Activated naive CD8-positive, alpha-beta T cell treated with anti-CD3 and anti-CD28 coated beads for 36 hours (primary cell): ENCODE measurements around the gene SPCS1. TPM values are rescaled to one million over a fixed set of nuclear protein-coding genes. Genes with fewer than 3 reads are reported as not detected.

Experiments used
- DNase-seq: peaks from one replicate; pipeline ENCODE4 v3.0.0; 2021
- H3K27ac Mint-ChIP-seq: one replicate; pipeline ENCODE4 v1.8.0; 2022; ENCODE audit warnings: mild to moderate bottlenecking, moderate library complexity, mixed read lengths
- H3K27me3 Mint-ChIP-seq: one replicate; pipeline ENCODE4 v1.8.0; 2022; ENCODE audit warnings: mild to moderate bottlenecking, mixed read lengths
- H3K36me3 Mint-ChIP-seq: one replicate; pipeline ENCODE4 v1.8.0; 2021; ENCODE audit warnings: mild to moderate bottlenecking, mixed read lengths
- H3K4me1 Mint-ChIP-seq: one replicate; pipeline ENCODE4 v1.8.0; 2021; ENCODE audit warnings: mixed read lengths
- H3K4me3 Mint-ChIP-seq: one replicate; pipeline ENCODE4 v1.8.0; 2022; ENCODE audit warnings: mild to moderate bottlenecking, moderate library complexity, mixed read lengths
- H3K9me3 Mint-ChIP-seq: one replicate; pipeline ENCODE4 v1.8.0; 2022; ENCODE audit warnings: mixed read lengths
- total RNA-seq, 2 experiments: library from RNA; stranded (reverse); gene quantifications; one replicate each; pipeline ENCODE4 v1.2.3, GENCODE V29; 2021

The SPCS1 gene
- total RNA-seq, 2 experiments from 2014 or later = 129 to 137 TPM

DNA sequence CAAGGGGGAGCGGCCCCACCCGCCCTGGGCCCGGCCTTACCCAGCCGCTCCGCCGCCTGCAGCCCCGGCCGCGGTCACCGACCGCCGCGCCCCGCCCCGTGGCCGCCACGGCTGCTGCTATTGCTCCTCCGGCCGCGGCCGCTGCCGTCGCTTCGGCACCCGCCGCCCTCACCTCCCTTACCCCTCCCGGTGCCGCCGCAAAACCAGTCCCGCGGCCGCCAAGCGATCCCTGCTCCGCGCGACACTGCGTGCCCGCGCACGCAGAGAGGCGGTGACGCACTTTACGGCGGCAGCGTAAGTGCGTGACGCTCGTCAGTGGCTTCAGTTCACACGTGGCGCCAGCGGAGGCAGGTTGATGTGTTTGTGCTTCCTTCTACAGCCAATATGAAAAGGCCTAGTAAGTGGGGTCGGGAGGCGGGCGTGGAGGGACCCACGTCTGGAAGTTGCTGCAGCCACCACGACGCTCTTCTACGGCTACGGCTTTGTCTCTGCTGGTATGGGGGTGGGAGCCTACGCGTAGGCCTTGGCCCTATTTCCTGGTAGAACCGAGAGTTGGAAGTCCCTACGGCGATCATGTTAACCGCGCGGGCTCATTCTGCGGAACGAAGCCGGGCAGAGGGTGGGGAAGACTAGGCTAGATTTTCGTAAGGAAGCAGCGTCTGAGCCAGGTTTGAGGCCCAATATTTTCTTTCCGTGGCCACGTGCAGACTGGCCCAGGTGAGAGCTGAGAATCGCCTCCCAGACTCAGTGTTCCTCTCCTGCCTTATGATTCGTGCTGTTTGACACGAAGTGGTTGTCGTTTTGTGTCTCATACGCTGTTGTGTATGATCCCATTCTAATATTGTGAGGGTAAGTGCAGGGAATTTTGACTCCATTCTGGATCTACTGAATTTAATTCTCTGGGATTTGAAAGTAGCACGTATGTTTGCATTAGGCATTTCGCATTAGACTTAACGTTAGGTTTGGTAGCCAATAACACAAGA is 19.9 kb upstream of the SPCS1 start, which contains the start of the genes GNL3 and PBRM1:
Gene GNL3 (plus strand): TSS at position 324 of the 983 bp plus-strand sequence. CDS start 61 bp downstream, at position 385.
Gene PBRM1 (minus strand): TSS at position 205 of the 983 bp plus-strand sequence.
- peak within 1 kb of the TSS; percentile 94 for H3K4me3 Mint-ChIP-seq
- peaks cover 63% of the 10 kb centered on the region for H3K36me3 Mint-ChIP-seq
- peak within 1 kb of the TSS; percentile 95 for H3K27ac Mint-ChIP-seq
- H3K27me3 Mint-ChIP-seq = no peaks in the 10 kb centered on the region
- H3K4me1 Mint-ChIP-seq = peaks cover 69% of the 10 kb centered on the region
- DNase-seq = peak; percentile 96
- no peaks in the 10 kb centered on the region for H3K9me3 Mint-ChIP-seq

DNA sequence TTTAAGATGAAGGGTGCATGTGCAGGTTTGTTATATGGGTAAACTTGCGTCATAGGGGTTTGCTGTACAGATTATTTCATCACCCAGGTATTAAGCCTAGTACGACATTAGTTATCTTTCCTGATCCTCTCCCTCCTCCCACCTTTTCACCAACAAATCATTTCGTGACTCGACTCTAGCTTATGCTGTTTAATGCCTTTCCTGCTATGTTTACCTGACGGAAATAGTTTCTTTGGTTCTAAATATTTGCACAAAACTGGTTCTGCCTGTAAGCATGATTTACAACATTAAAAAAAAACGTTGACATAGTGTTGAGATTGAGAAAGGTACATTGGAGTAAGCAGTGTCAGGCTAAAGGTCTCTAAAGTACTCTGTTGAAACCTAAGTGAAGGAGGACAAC is 17.6 kb upstream of the SPCS1 start:
- Mint-ChIP-seq H3K4me3 (peak overlapping the region; percentile 93), H3K9me3 (no peaks in the 10 kb centered on the region), H3K27ac (peak overlapping the region; percentile 93), H3K4me1 (peaks cover 63% of the 10 kb centered on the region), H3K27me3 (no peaks in the 10 kb centered on the region), H3K36me3 (peaks cover 68% of the 10 kb centered on the region)
- DNase-seq = no peak

DNA sequence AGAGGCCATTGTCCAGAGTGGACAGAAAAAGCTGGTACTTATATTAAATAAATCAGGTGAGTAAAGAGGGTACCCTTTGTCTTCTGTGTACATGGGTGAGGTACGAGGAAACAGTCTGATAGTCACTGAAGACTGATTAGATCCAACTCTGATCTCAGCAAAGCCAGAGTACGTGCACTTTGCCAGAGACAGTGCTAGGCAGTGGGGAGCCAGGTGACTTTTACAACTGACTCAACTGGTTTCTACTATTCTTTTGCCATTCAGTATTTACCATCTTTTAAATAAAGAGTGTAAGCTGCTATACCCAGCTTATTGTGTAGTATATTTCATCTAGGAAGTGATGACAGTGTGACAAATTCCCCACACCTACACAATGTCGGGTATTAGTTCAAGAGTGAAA is 16.8 kb upstream of the SPCS1 start:
- H3K4me3 Mint-ChIP-seq = peak overlapping the region; percentile 93
- H3K27ac Mint-ChIP-seq = peak overlapping the region; percentile 93
- H3K9me3 Mint-ChIP-seq = no peaks in the 10 kb centered on the region
- H3K36me3 Mint-ChIP-seq = peaks cover 76% of the 10 kb centered on the region
- no peak for DNase-seq
- peaks cover 58% of the 10 kb centered on the region for H3K4me1 Mint-ChIP-seq
- H3K27me3 Mint-ChIP-seq = no peaks in the 10 kb centered on the region

DNA sequence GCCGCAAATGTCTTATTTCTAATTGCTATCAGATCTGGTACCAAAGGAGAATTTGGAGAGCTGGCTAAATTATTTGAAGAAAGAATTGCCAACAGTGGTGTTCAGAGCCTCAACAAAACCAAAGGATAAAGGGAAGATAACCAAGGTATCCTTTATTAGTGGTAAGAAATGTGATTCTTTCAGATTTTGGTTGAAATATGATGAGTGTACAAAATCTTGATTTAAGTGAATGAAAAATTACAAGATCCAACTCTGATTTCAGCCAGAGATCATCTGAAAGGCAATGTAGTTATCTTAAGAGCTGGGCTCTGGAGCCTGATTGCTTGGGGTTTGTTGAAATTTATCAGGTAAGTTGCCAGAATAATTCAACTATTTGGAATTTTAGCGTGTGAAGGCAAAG is 15.3 kb upstream of the SPCS1 start:
- DNase-seq = no peak
- peaks cover 81% of the 10 kb centered on the region for H3K36me3 Mint-ChIP-seq
- H3K4me1 Mint-ChIP-seq = peaks cover 63% of the 10 kb centered on the region
- H3K4me3 Mint-ChIP-seq = peak overlapping the region; percentile 24
- peak overlapping the region; percentile 61 for H3K27ac Mint-ChIP-seq
- no peaks in the 10 kb centered on the region for H3K9me3 Mint-ChIP-seq
- H3K27me3 Mint-ChIP-seq = no peaks in the 10 kb centered on the region

DNA sequence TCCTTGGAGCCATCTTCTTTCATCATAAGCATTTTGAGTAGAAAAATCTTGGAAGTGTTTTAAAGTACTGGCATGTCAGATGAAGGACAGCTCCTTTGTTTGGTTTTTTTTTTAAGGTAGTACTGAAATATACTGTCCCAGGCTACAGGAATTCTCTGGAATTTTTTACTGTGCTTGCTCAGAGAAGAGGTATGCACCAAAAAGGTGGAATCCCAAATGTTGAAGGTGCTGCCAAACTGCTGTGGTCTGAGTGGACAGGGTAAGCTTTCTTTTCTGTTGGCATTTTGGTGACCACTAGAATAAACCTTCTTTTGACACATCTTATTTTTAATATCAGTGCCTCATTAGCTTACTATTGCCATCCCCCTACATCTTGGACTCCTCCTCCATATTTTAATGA is 12.8 kb upstream of the SPCS1 start:
- peak overlapping the region; percentile 65 for H3K27ac Mint-ChIP-seq
- no peak overlapping the region for H3K4me3 Mint-ChIP-seq
- DNase-seq = no peak
- H3K9me3 Mint-ChIP-seq = no peaks in the 10 kb centered on the region
- H3K27me3 Mint-ChIP-seq = no peaks in the 10 kb centered on the region
- H3K36me3 Mint-ChIP-seq = peaks cover 68% of the 10 kb centered on the region
- peaks cover 56% of the 10 kb centered on the region for H3K4me1 Mint-ChIP-seq

DNA sequence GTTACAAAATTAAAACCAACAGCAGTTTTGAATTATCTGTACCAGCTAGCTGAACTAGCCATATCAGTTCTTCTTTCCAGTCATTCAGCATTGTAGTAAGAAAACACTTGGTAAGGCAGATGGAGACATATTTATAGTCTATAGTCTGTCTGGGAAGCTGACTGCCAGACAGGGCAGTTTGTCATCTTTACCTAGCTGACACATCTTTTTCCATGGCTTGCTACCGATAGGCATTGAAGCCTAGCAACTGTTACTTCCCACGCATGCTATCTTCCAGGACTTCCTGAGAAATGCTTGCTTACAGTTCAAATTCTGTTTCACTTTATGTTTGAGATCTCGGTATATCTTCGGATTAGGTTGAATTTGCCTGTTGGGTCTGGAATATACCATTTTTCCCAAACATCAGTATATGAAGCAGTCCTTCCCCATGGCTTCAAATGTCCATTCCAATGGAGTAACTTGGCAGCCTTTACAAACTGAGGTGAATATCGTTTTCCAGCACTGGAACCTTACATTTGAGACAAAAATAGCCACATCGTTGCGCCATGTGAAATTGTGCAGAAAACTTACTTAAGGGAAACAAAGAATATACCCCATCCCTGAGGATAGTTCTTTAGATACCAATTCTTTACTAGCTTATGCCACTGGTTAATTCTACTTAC is 11.2 kb upstream of the SPCS1 start:
- H3K36me3 Mint-ChIP-seq = peaks cover 52% of the 10 kb centered on the region
- no peaks in the 10 kb centered on the region for H3K9me3 Mint-ChIP-seq
- no peaks in the 10 kb centered on the region for H3K27me3 Mint-ChIP-seq
- H3K27ac Mint-ChIP-seq = peak overlapping the region; percentile 48
- no peak for DNase-seq
- no peak overlapping the region for H3K4me3 Mint-ChIP-seq
- H3K4me1 Mint-ChIP-seq = peaks cover 42% of the 10 kb centered on the region

DNA sequence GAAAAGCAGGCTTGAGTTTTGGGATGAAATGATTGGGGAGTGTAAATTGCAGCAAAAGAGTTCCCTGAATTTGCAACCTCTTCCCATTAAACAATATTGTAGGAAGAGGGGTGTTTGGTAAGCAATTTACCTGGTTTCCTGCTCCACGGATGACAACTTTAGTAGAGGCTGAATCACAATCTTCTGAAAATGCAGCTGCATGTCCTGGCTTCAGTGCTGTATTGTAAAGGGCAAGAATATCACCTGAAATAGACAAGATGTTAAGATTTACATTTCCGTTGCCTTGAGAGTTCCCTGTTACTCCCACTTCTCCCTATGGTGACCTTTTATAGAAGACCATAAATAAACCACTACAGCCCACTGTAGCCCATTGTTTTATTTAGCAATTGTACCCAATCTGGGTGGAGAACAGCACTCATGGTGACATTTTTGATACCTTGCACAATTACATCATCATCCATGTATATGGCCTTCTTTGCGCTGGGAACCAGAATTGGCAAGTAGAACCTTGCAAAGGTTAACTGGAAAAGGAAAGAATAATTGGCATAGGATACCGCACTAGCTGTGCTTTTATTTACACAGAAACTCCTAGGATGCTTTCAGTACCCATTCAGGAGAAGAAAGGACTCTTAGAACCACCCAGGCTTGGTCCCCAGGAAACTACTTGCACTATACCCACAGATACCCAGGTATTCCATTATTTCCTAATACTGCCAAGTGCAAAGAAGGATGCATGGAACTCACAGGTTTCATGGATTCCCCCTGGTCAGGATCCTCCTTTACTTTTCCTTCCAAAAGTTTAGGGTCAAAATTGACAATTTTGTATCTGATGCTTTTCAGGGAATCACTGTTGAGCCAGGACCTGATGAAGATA is 9.9 kb upstream of the SPCS1 start:
- Mint-ChIP-seq H3K4me3 (no peak overlapping the region), H3K27me3 (no peaks in the 10 kb centered on the region), H3K4me1 (peaks cover 33% of the 10 kb centered on the region), H3K9me3 (no peaks in the 10 kb centered on the region), H3K36me3 (peaks cover 42% of the 10 kb centered on the region), H3K27ac (no peak overlapping the region)
- no peak for DNase-seq

DNA sequence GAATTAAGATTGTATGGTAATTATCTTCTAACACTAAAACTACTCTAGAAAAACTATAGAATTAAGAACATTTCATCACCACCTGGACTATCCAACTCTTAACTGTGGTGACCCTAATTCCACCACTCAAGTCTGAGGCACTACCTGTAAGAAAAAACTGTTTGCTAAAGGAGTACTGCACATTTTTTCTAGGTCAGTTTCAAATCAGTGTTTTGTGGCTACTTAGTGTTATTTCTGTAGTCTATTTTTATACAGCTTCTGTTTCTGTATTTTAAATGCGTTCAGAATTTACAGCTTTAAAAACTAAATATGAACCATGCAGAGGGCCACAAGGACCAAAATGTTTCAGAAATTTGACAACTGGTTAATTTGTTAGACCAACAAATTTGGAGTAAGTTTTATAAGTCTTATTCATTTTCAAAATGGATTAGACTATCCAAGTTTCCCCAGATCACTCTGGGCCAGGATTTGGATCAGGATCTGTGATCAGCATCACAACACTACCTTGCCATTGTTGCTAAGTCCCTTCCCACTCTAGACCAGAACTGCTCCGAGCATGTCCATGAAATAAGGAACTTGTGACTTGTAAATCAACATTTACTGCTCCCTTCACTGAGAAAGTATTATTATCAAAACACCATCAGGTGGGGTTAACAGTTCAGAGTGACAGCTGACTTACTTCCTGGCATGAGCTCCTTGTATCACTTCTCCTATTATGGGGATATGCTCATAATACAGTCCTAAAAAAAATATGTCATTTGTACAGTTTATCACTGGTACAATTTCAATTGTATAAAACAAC is 8.9 kb upstream of the SPCS1 start:
- Mint-ChIP-seq H3K36me3 (peaks cover 39% of the 10 kb centered on the region), H3K4me3 (no peak overlapping the region), H3K27ac (no peak overlapping the region), H3K4me1 (peaks cover 29% of the 10 kb centered on the region), H3K9me3 (no peaks in the 10 kb centered on the region), H3K27me3 (no peaks in the 10 kb centered on the region)
- DNase-seq = no peak

DNA sequence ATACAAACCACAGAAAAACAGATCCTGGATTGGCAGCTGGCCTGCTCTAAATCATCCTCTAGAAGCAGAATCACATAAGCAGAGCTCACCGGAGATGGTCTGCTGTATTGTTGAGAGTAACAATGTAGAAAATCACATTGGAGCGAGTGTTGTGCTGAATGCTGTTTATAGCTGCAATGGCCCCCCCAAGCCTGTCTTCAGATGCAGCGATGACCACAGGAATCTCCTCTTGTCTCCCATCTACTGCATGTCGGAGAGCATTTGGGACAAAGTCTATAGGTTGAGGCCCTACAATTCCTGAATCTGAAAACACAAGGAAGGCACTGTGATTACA is 8.3 kb upstream of the SPCS1 start:
- peaks cover 29% of the 10 kb centered on the region for H3K4me1 Mint-ChIP-seq
- DNase-seq = no peak
- no peaks in the 10 kb centered on the region for H3K27me3 Mint-ChIP-seq
- peak overlapping the region; percentile 23 for H3K27ac Mint-ChIP-seq
- no peak overlapping the region for H3K4me3 Mint-ChIP-seq
- H3K9me3 Mint-ChIP-seq = no peaks in the 10 kb centered on the region
- H3K36me3 Mint-ChIP-seq = peaks cover 39% of the 10 kb centered on the region

DNA sequence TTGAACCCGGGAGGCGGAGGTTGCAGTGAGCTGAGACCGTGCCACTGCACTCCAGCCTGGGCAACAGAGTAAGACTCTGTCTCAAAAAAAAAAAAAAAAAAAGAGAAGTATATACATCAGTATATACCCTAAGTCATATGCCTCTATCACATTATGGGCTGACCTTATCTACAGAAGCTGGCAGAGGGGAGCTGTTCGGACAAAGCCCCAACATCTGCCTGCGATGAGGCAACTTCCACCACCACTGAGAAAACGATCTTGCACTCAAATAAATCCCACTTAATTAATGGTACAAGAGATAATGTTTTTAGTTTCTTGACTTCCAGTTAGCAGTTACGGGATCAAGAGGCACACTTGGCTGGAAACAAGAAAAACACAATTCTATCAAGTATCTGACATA is 2.6 kb upstream of the SPCS1 start:
- H3K4me1 Mint-ChIP-seq = peaks cover 23% of the 10 kb centered on the region
- no peak overlapping the region for H3K27ac Mint-ChIP-seq
- peaks cover 18% of the 10 kb centered on the region for H3K36me3 Mint-ChIP-seq
- H3K9me3 Mint-ChIP-seq = no peaks in the 10 kb centered on the region
- no peaks in the 10 kb centered on the region for H3K27me3 Mint-ChIP-seq
- no peak overlapping the region for H3K4me3 Mint-ChIP-seq
- DNase-seq = no peak

DNA sequence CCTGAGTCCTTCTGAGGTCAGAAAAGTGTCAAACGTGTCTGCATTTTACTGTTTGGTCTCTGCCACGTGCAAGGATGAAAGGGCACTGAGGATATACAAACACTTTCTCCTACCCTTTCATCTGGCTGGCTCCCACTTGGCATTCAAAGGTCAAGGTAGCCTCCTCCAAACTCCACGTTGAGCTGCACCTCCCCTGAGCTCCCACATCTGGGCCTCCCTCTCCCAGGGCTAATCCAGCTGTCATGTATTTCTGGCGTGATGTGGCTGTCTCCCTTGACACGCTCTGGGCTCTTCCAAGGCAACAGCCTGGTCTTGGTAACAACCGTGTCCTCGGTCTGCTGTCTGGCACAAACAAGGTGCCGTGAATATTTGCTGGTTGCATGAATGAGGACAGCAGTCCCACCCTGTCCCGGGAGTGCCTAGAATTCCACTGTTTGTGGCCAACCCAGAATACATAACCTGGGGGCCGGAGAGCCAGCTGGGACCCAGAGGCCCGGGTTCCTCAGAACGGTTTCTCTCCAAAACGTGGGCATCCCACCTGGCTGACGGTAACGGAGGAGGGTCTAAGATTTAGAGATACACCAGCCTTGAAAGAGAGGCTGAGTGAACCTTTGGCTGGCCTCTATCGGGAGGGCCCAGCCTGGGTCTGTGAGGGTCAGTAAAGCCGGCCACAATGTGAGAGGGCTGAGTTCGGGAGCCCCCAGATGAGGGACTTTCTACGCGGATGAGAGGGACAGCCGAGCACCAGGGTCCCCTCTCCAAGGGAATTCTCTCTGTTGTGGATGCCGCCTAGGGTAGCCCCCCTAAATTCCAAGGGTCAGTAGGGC is 1.1 kb upstream of the SPCS1 start:
- Mint-ChIP-seq H3K4me1 (peaks cover 25% of the 10 kb centered on the region), H3K36me3 (peaks cover 22% of the 10 kb centered on the region), H3K27me3 (no peaks in the 10 kb centered on the region), H3K4me3 (peak overlapping the region; percentile 98), H3K27ac (peak overlapping the region; percentile 91), H3K9me3 (no peaks in the 10 kb centered on the region)
- peak; percentile 30 for DNase-seq

DNA sequence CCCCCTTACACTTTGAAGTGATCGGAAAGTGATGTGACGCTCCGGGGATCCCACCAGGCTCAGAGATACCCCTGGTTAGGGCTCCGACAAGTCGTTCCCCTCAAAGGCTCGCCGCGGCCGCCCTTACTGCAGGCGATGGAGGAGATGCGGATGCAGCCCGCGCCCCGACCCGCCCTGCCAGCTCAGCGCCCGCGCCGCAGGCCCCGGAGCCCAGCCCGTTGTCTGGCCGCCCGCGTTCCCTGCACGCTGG is 543 bp upstream of the SPCS1 start:
- no peaks in the 10 kb centered on the region for H3K9me3 Mint-ChIP-seq
- peaks cover 28% of the 10 kb centered on the region for H3K4me1 Mint-ChIP-seq
- peaks cover 26% of the 10 kb centered on the region for H3K36me3 Mint-ChIP-seq
- DNase-seq = no peak
- peak overlapping the region; percentile 91 for H3K27ac Mint-ChIP-seq
- no peaks in the 10 kb centered on the region for H3K27me3 Mint-ChIP-seq
- peak overlapping the region; percentile 98 for H3K4me3 Mint-ChIP-seq

DNA sequence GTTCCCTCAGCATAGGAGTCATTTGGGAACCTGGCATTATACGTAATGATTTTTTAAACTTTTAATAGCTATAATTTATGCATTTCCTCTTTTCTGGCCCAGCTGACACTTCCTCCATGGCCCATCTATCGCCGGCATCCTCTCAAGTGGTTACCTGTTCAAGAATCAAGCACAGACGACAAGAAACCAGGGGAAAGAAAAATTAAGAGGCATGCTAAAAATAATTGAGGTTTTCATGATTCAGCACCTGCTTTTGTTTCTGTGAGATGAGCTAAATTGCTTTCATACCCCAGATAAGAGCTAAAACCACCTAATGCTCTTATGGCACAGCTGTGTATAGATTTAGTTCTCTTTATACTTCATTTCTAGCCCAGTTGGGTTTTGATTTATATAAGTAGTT is 1.7 kb downstream of the SPCS1 start:
- peak overlapping the region; percentile 68 for H3K27ac Mint-ChIP-seq

DNA sequence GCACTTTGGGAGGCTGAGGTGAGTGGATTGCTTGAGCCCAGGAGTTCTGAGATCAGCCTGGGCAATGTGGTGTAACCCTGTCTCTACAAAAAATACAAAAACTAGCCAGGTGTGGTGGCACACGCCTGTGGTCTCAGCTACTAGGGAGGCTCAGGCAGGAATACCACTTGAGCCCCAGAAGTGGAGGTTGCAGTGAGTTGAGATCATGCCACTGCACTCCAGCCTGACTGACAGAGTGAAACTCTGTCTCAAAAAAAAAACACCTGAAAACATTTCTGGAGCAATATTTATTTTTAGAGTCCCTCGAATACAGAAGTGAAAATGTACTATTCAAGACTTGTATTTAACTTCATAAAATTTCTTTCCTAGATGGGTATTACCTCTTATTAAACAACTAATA is 4.6 kb downstream of the SPCS1 start:
- Mint-ChIP-seq H3K27me3 (no peaks in the 10 kb centered on the region), H3K4me1 (peaks cover 16% of the 10 kb centered on the region), H3K4me3 (no peak overlapping the region), H3K9me3 (no peaks in the 10 kb centered on the region), H3K27ac (peak overlapping the region; percentile 29), H3K36me3 (peaks cover 23% of the 10 kb centered on the region)
- no peak for DNase-seq

More for the DNA sequence above, 1.7 kb downstream of the SPCS1 start:
- no peaks in the 10 kb centered on the region for H3K27me3 Mint-ChIP-seq
- H3K9me3 Mint-ChIP-seq = no peaks in the 10 kb centered on the region
- H3K4me1 Mint-ChIP-seq = peaks cover 26% of the 10 kb centered on the region
- DNase-seq = no peak
- H3K36me3 Mint-ChIP-seq = peaks cover 26% of the 10 kb centered on the region
- H3K4me3 Mint-ChIP-seq = peak overlapping the region; percentile 98
